ENCODE results near the gene MADCAM1.
A peak's percentile ranks its signal among the peaks of the same experiment; 100 is the strongest.

- peak in 3 of 4 experiments; percentile 24 to 46 (median 33) for TF ChIP-seq CTCF (IDR thresholded peaks at IDR 0.05)
- no peak for TF ChIP-seq POLR2A (IDR thresholded peaks at IDR 0.05)
- TF ChIP-seq POLR2AphosphoS5 (IDR thresholded peaks at IDR 0.05), result peak; percentile 12
Observed at GRCh38 chr19:532561-533363, 36.5 kb downstream of the MADCAM1 start.
